HL-60/S4 treated with phorbol 12-myristate 13-acetate at 8.2 ng/mL for 4 days and 3 days (cell line): ENCODE data around the gene FXR1.
"Not testable (repeated sequence)": the region's sequence is repeated elsewhere in the genome, so short reads cannot be mapped to it uniquely, and the experiment has no call there.

Experiments used
- in situ Hi-C: fragments of 300-500 bp; cut with MboI; formaldehyde crosslinking; loops from 2 replicates; pipeline ENCODE4 v1.15.0; 2022; ENCODE audit warnings: low sequenced_read_pairs

FXR1 gene

GRCh38 chr3:180912304-180913296, at the start of gene FXR1:
TSS of gene FXR1 (plus strand) at chr3:180912670. CDS start at chr3:180912686, 16 bp downstream.
- in situ Hi-C loops, result no loop called here

- in situ Hi-C loops, result no loop called here
Observed at GRCh38 chr3:180870008-180870699, 42.3 kb upstream of the FXR1 start.

- in situ Hi-C loops, result no loop called here
Observed at GRCh38 chr3:180871901-180872300, 40.6 kb upstream of the FXR1 start.

GRCh38 chr3:180872430-180872829, 40.0 kb upstream of the FXR1 start:
- in situ Hi-C loops, result not testable (repeated sequence)

- in situ Hi-C loops, result no loop called here
Observed at GRCh38 chr3:180875124-180875698, 37.3 kb upstream of the FXR1 start.

- in situ Hi-C loops, result no loop called here
Observed at GRCh38 chr3:180881065-180881801, 31.2 kb upstream of the FXR1 start.

GRCh38 chr3:180882115-180882514, 30.4 kb upstream of the FXR1 start:
- in situ Hi-C loops, result no loop called here

GRCh38 chr3:180888992-180889560, 23.4 kb upstream of the FXR1 start:
- in situ Hi-C loops, result no loop called here

- in situ Hi-C loops, result no loop called here
Observed at GRCh38 chr3:180898572-180898971, 13.9 kb upstream of the FXR1 start.

GRCh38 chr3:180909369-180910127, 2.9 kb upstream of the FXR1 start:
- in situ Hi-C loops, result no loop called here

- in situ Hi-C loops, result no loop called here
Observed at GRCh38 chr3:180910823-180911222, 1.6 kb upstream of the FXR1 start.

- in situ Hi-C loops, result no loop called here
Observed at GRCh38 chr3:180911876-180912303, 580 bp upstream of the FXR1 start.

- in situ Hi-C loops, result no loop called here
Observed at GRCh38 chr3:180913581-180914404, 1.3 kb downstream of the FXR1 start.

GRCh38 chr3:180918542-180918941, 6.1 kb downstream of the FXR1 start:
- in situ Hi-C loops, result no loop called here

GRCh38 chr3:180922242-180922641, 9.8 kb downstream of the FXR1 start:
- in situ Hi-C loops, result no loop called here

- in situ Hi-C loops, result no loop called here
Observed at GRCh38 chr3:180923561-180923960, 11.1 kb downstream of the FXR1 start.

GRCh38 chr3:180926526-180926925, 14.1 kb downstream of the FXR1 start:
- in situ Hi-C loops, result no loop called here

GRCh38 chr3:180929376-180929775, 16.9 kb downstream of the FXR1 start:
- in situ Hi-C loops, result no loop called here

GRCh38 chr3:180930526-180930925, 18.1 kb downstream of the FXR1 start:
- in situ Hi-C loops, result no loop called here
